HG02970 (cell line): Measurements from ENCODE around the gene DDAH2.

Experiments
- ATAC-seq: cut with Tn5 transposase; IDR thresholded peaks from one replicate; pipeline ENCODE4 v1.9.1; 2021; ENCODE audit warnings: mild to moderate bottlenecking, moderate library complexity, moderate number of reproducible peaks; ENCODE audit not compliant: unreplicated experiment, low FRiP score

Gene DDAH2

DNA sequence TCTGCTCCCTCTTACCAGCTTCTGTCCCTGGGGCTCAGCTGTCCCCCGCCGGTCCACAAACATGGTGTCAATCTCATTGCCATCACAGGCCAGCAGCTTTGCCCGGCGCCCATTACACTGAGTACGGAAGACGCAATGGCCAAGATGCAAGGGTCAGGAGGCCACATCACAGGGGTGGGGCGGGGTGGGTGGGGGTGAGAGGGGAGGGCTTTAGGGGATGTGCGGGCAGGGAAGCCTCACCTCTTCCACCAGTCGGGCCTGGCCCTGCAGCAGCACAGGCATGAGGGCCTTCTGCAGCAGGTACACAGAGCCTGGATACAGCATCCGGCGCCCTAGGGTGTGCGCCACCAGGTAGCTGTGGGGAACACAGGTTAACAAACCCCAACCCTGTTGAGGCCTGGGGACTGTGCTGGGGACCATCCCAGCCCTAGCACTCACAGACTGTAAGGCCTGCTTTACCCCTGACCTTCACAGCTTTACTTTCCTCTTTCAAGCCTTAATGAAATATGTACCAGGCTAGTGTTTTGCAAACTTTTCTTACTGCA is 37.5 kb downstream of the DDAH2 start:
- ATAC-seq = no peak

DNA sequence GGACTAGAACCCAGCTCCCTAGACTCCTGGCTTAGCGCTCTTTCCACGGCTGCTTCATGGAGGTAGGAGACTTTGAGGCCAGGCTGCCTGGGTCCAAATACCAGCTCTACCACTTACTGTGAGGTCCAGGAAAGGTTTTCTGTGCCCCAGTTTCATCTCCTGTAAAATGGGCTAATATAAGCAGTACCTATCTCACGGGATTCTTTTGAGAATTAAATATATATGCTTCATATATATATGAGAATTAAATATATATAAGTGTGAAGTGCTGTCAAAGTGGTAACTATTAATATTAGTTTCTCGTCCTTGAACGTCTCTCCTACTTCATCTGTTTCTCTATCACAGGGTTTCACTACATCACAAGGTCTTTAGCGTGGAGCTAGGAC is 38.0 kb downstream of the DDAH2 start:
- no peak for ATAC-seq

- ATAC-seq = no peak
These were observed 38.6 kb downstream of the DDAH2 start for GRCh38 chr6:31690231-31691077.

- no peak for ATAC-seq
These were observed 39.6 kb downstream of the DDAH2 start for GRCh38 chr6:31689249-31690110.

GRCh38 chr6:31687860-31688693 is 41.0 kb downstream of the DDAH2 start:
- ATAC-seq = no peak

DNA sequence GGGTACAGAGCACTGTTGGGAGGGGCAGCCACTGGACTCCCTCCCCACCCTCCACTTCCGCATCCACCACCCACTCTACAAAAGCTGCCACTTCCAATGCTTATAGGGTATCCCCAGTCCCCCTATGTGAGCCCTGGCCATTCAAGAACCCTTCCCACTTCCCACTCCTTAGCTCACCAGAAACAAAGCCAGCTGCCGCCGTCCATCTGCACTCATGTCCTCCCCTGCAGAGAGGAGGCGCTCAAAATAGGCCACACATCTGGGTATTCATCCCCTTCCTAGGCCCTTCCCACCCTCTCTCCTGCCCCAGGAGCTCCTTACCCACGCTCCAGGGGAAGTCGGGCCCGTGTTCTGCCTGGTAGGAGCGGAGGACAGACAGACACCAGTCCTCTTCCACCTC is 41.8 kb downstream of the DDAH2 start:
- ATAC-seq = no peak

- no peak for ATAC-seq
These were observed 42.6 kb downstream of the DDAH2 start for GRCh38 chr6:31686483-31686882.

- no peak for ATAC-seq
These were observed 45.5 kb downstream of the DDAH2 start for GRCh38 chr6:31683591-31683990.

GRCh38 chr6:31681135-31681671 is 47.9 kb downstream of the DDAH2 start:
- no peak for ATAC-seq

DNA sequence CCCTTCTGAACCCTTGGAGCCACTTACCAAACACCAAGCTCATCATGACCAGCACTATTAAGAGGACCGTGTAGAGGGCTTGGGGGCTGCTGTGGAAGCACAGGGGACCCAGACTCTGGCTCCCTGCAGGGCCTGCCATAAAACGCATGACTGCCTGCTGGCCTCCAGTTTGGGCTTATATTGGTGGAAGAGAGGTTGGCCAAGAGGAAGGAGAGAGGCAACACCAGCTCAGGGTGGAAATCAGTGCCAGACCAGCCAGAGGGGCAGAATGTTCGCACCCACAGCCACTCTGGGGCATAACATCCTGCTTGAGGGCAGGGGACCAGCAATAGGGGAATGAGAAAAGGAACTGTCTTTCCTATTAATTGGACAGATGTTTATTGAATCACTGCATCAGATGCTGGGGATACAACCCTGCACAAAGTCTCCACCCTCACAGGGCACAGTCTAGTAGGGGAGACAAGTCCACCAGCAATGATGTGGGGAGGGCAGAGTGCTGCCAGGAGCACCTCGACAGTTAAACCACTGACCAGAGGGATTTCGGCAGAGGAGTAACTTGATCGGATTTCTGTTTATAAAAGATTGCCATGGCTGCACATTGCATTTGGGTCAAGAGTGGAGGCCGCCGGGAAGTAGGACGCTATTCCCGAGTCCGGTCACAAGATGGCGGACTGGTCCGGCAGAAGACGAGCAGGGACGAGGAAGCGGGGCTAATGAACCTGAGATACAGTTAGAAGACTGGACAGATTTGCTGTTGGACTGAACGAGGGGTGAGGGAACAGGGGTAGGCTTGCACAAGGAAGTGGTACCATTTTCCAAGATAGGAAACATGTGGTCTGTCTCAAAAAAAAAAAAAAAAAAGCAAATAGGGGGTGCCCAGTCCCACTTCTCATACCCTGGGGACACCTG is 48.6 kb downstream of the DDAH2 start, which contains the start of gene LY6G5C:
TSS of gene LY6G5C (minus strand) at position 842 of the 909 bp plus-strand sequence. CDS start at position 148, 694 bp downstream.
- no peak for ATAC-seq

- no peak for ATAC-seq
These were observed 51.1 kb downstream of the DDAH2 start for GRCh38 chr6:31677955-31678354.
